GM12878 (cell line): Measurements from ENCODE around the gene CCNJ.

Experiments
- CEBPB ChIP-seq, 2 experiments: fragments of 150-350 bp in 1 of 2; IDR thresholded peaks; 2 replicates each; pipeline ENCODE4 v1.6.1; 2012 to 2014; ENCODE audit warnings: low read depth in 2 of 2, low read length in 2 of 2, borderline replicate concordance in 1 of 2, inconsistent platforms in 1 of 2
- MAX ChIP-seq: IDR thresholded peaks from 2 replicates; pipeline ENCODE4 v1.6.1; 2012; ENCODE audit warnings: low read depth, low read length, improper control_type of control experiment
- POLR2AphosphoS5 ChIP-seq: IDR thresholded peaks from 2 replicates; pipeline ENCODE4 v1.6.1; 2011; ENCODE audit warnings: mild to moderate bottlenecking, low read length, inconsistent platforms
- ZZZ3 ChIP-seq: IDR thresholded peaks from 2 replicates; pipeline ENCODE4 v1.6.1; 2011; ENCODE audit warnings: low read depth; ENCODE audit not compliant: control insufficient read depth, insufficient read length
- TF ChIP-seq, protein P1 (sequence below): IDR thresholded peaks from 2 replicates; pipeline ENCODE4 v1.6.1; 2012; ENCODE audit warnings: low read depth, low read length, improper control_type of control experiment
- TF ChIP-seq, protein P2 (sequence below), 3 experiments: IDR thresholded peaks in 2 of 3; conservative IDR thresholded peaks in 1 of 3; 2 replicates each; pipeline ENCODE4 v1.5.1; 2011; ENCODE audit warnings: low read depth in 3 of 3, low read length in 3 of 3, mild to moderate bottlenecking in 3 of 3, control low read depth in 2 of 3, moderate library complexity in 2 of 3, inconsistent platforms in 1 of 3, mixed read lengths in 1 of 3; ENCODE audit not compliant: control insufficient read depth in 2 of 3, insufficient read depth in 1 of 3; ENCODE audit errors: extremely low read depth in 1 of 3

DNA sequence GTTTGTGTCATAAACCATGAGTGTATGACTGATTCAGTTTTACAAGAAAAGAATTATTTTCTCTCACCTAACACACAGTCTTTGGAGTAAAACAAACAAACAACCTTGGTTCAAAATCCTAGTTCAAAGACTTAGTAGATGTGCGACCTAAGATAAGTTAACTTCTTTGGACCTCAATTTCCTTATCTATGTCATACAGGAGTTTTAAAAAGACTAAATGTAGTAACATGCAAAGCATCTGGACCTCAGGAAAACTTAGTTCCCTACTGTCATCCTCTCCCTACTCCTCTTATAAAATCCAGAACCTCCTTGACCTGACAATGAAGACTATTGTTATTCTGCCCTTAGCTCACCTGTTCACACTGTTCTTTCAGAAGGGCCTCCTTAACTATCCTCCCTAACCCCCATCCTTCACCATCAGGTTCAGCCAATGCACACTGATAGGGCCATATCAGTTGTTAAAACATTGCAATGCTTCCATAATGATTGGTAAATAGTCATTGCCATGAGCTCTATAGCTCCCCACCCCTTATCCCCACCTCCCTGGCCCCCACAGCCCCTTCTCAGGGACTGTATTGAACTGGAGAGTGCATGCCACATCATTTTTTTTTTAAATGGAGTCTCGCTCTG lies 28.8 kb upstream of the CCNJ start:
- TF ChIP-seq, protein P1, sequence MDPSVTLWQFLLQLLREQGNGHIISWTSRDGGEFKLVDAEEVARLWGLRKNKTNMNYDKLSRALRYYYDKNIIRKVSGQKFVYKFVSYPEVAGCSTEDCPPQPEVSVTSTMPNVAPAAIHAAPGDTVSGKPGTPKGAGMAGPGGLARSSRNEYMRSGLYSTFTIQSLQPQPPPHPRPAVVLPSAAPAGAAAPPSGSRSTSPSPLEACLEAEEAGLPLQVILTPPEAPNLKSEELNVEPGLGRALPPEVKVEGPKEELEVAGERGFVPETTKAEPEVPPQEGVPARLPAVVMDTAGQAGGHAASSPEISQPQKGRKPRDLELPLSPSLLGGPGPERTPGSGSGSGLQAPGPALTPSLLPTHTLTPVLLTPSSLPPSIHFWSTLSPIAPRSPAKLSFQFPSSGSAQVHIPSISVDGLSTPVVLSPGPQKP = no peak
- TF ChIP-seq CEBPB (IDR thresholded peaks at IDR 0.05; ENCODE audit: borderline replicate concordance in 1 of 2, low read depth in 2 of 2, low read length in 2 of 2) (no peak), POLR2AphosphoS5 (no peak), MAX (no peak), ZZZ3 (no peak)
- TF ChIP-seq, protein P2, sequence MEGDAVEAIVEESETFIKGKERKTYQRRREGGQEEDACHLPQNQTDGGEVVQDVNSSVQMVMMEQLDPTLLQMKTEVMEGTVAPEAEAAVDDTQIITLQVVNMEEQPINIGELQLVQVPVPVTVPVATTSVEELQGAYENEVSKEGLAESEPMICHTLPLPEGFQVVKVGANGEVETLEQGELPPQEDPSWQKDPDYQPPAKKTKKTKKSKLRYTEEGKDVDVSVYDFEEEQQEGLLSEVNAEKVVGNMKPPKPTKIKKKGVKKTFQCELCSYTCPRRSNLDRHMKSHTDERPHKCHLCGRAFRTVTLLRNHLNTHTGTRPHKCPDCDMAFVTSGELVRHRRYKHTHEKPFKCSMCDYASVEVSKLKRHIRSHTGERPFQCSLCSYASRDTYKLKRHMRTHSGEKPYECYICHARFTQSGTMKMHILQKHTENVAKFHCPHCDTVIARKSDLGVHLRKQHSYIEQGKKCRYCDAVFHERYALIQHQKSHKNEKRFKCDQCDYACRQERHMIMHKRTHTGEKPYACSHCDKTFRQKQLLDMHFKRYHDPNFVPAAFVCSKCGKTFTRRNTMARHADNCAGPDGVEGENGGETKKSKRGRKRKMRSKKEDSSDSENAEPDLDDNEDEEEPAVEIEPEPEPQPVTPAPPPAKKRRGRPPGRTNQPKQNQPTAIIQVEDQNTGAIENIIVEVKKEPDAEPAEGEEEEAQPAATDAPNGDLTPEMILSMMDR (IDR thresholded peaks at IDR 0.05 in 2 of 3, conservative IDR thresholded peaks at IDR 0.05 in 1 of 3; ENCODE audit: control insufficient read depth in 2 of 3, extremely low read depth in 1 of 3, insufficient read depth in 1 of 3, low read depth in 3 of 3, low read length in 3 of 3) = no peak
